Uterus (tissue), 4 donors: ENCODE measurements around the gene HID1. TPM values are rescaled to one million over a fixed set of nuclear protein-coding genes. Genes with fewer than 3 reads are reported as not detected.

Source experiments
- DNase-seq, 2 donors: peaks; one replicate each; pipeline ENCODE4 v3.0.0-alpha.2; 2019 to 2020
- H3K27ac ChIP-seq, 2 donors: fragments of 200-600 bp; sonication (generic); 1 replicate in 1 of 2; 2 replicates in 1 of 2; pipeline ENCODE4 v1.5.1; 2016 to 2018
- H3K27me3 ChIP-seq, 2 donors: fragments of 200-600 bp; sonication (generic); one replicate each; pipeline ENCODE4 v1.5.1; 2018 to 2019; ENCODE audit warnings: control low read depth in 1 of 2
- H3K36me3 ChIP-seq, 2 donors: fragments of 200-600 bp; sonication (generic); one replicate each; pipeline ENCODE4 v1.5.1; 2019; ENCODE audit warnings: control low read depth in 1 of 2
- H3K4me1 ChIP-seq, 2 donors: fragments of 200-600 bp; sonication (generic); one replicate each; pipeline ENCODE4 v1.5.1; 2018 to 2019; ENCODE audit warnings: control low read depth in 1 of 2
- H3K4me3 ChIP-seq, 2 donors: fragments of 200-600 bp; sonication (generic); 1 replicate in 1 of 2; 2 replicates in 1 of 2; pipeline ENCODE4 v1.5.1; 2018 to 2019; ENCODE audit warnings: mild to moderate bottlenecking in 1 of 2
- H3K9me3 ChIP-seq, 2 donors: fragments of 200-600 bp; sonication (generic); one replicate each; pipeline ENCODE4 v1.5.1; 2019; ENCODE audit warnings: control low read depth in 1 of 2
- POLR2A ChIP-seq, 2 donors: fragments of 450-650 bp; IDR thresholded peaks; one replicate each; pipeline ENCODE4 v1.6.1; 2016; ENCODE audit warnings: antibody characterized with exemption in 2 of 2, mild to moderate bottlenecking in 1 of 2, moderate library complexity in 1 of 2
- intact Hi-C: fragments of 100-400 bp; cut with DNase I; formaldehyde crosslinking; loops from one replicate; pipeline ENCODE4 v1.15.1; 2023; ENCODE audit warnings: low total_unique reads
- total RNA-seq, 4 donors: library from RNA; depleted of rRNA in 3 of 4; stranded (reverse); fragments of >200 nt in 3 of 4; gene quantifications; one replicate each; pipeline versions ENCODE4 v1.1.0 to v1.2.4, GENCODE V29; 2014 to 2023
- TF ChIP-seq, protein P1 (sequence below), 4 experiments: fragments of 200-600 bp in 2 of 4; fragments of 450-650 bp in 2 of 4; sonication (generic) in 2 of 4; IDR thresholded peaks; one replicate each; pipeline ENCODE4 v1.5.1; 2016 to 2019; ENCODE audit warnings: antibody characterized with exemption in 4 of 4, mild to moderate bottlenecking in 2 of 4, moderate library complexity in 1 of 4
- donor health status: DM: yes; HTN: yes; CAD: no.

HID1 gene
- total RNA-seq, 4 donors from 2014 or later: 4.4 to 46.2 (median 22.6) TPM

- DNase-seq: no peak
- Histone ChIP-seq H3K36me3 (no peaks in the 10 kb centered on the region), H3K4me1 (no peaks in the 10 kb centered on the region), H3K27me3 (peaks cover 0 to 5% of the 10 kb centered on the region in 2 donors), H3K27ac (no peak overlapping the region), H3K4me3 (no peak overlapping the region), H3K9me3 (no peaks in the 10 kb centered on the region)
- TF ChIP-seq POLR2A (IDR thresholded peaks at IDR 0.05): no peak
- TF ChIP-seq, protein P1, sequence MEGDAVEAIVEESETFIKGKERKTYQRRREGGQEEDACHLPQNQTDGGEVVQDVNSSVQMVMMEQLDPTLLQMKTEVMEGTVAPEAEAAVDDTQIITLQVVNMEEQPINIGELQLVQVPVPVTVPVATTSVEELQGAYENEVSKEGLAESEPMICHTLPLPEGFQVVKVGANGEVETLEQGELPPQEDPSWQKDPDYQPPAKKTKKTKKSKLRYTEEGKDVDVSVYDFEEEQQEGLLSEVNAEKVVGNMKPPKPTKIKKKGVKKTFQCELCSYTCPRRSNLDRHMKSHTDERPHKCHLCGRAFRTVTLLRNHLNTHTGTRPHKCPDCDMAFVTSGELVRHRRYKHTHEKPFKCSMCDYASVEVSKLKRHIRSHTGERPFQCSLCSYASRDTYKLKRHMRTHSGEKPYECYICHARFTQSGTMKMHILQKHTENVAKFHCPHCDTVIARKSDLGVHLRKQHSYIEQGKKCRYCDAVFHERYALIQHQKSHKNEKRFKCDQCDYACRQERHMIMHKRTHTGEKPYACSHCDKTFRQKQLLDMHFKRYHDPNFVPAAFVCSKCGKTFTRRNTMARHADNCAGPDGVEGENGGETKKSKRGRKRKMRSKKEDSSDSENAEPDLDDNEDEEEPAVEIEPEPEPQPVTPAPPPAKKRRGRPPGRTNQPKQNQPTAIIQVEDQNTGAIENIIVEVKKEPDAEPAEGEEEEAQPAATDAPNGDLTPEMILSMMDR (IDR thresholded peaks at IDR 0.05): no peak
- intact Hi-C loops: no loop called here
These were observed 68.9 kb downstream of the HID1 start for GRCh38 chr17:74903671-74904070.

- intact Hi-C loops: no loop called here
- Histone ChIP-seq H3K36me3 (no peaks in the 10 kb centered on the region), H3K27ac (no peak overlapping the region), H3K9me3 (no peaks in the 10 kb centered on the region), H3K4me1 (no peaks in the 10 kb centered on the region), H3K4me3 (no peak overlapping the region), H3K27me3 (peaks cover 0 to 5% of the 10 kb centered on the region in 2 donors)
- TF ChIP-seq, protein P1 (IDR thresholded peaks at IDR 0.05): no peak
- TF ChIP-seq POLR2A (IDR thresholded peaks at IDR 0.05): no peak
- no peak for DNase-seq
These were observed 69.5 kb downstream of the HID1 start for GRCh38 chr17:74903034-74903433.

DNA sequence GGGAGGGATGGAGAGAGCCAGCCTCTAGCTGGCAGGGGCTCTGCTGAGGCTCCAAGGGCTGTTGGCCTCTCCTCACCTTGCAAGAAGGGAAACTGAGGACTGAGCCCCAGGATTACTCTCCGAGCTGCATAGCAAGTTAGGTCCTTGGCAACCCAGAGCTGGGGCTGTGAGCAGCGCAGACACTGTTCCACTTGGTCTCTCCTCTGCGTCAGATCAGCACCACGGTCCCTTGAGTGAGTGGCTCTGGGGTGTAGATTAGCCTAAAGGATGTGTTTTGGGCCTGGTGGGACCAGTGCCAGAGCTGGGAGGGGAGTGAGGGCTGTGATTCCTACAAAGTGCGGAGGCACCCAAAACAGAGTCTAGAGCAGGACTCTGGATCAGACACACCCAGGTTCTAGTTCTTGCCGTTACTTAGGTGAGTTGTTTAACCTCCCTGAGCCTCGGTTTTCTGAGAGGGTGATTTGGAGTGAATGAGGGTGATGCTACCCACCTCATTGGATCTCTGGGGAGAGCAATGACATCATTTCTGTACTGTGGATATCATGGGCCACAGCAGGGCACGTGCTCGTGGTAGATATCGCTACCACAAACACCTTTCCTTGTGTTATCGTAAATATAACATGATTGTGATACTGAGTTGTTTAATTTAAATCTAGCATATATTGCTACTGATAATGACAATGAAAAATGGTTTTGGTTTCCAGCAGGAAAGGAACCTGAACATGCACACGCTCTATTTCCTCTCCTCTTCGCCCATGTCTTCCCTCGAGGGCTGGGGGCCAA, 71.0 kb downstream of the HID1 start:
- intact Hi-C loops: no loop called here
- Histone ChIP-seq H3K27me3 (peaks cover 0 to 5% of the 10 kb centered on the region in 2 donors), H3K9me3 (no peaks in the 10 kb centered on the region)

More for the DNA sequence above, 71.0 kb downstream of the HID1 start:
- H3K27ac ChIP-seq: no peak overlapping the region
- no peaks in the 10 kb centered on the region for H3K4me1 ChIP-seq
- no peaks in the 10 kb centered on the region for H3K36me3 ChIP-seq
- TF ChIP-seq, protein P1 (IDR thresholded peaks at IDR 0.05): no peak
- no peak for TF ChIP-seq POLR2A (IDR thresholded peaks at IDR 0.05)
- no peak for DNase-seq
- no peak overlapping the region for H3K4me3 ChIP-seq

Other genes with a start within 250 kb of the HID1 start
- 1 to 10 TPM in 3 of 4 donors, under 1 TPM in 1; under 0.01 to 5.0 (median 1.7) TPM for gene RAB37, start 235.5 kb downstream of the HID1 start, total RNA-seq
- 10 to 100 TPM in 3 of 4 donors, 1 to 10 TPM in 1; 3.3 to 16.9 (median 12.0) TPM for gene NHERF1, start 224.1 kb downstream of the HID1 start, total RNA-seq
- gene NAT9, start 196.4 kb downstream of the HID1 start, total RNA-seq: 10 to 100 TPM in 3 of 4 donors, 1 to 10 TPM in 1; 5.4 to 53.3 (median 33.9) TPM
- gene GRIN2C, start 112.9 kb downstream of the HID1 start, total RNA-seq: under 1 TPM in 2 of 4 donors, not detected in 2; 0.55 to 0.90 TPM
- gene FDXR, start 99.8 kb downstream of the HID1 start, total RNA-seq: 10 to 100 TPM in 1 of 4 donors, 1 to 10 TPM in 2, not detected in 1; 5.1 to 13.4 (median 7.2) TPM
- gene FADS6, start 79.1 kb downstream of the HID1 start, total RNA-seq: not detected
- gene USH1G, start 49.5 kb downstream of the HID1 start, total RNA-seq: 1 to 10 TPM in 2 of 4 donors, not detected in 2; 1.5 to 6.1 TPM
- gene OTOP2, start 48.5 kb downstream of the HID1 start, total RNA-seq: under 1 TPM in 1 of 4 donors, not detected in 3; 0.46 TPM
- not detected for gene OTOP3, start 36.9 kb downstream of the HID1 start, total RNA-seq
- gene CDR2L, start 14.9 kb upstream of the HID1 start, total RNA-seq: 10 to 100 TPM in 1 of 4 donors, 1 to 10 TPM in 3; 4.7 to 25.4 (median 6.7) TPM
- 10 to 100 TPM; 18.2 to 26.4 (median 20.8) TPM for gene MRPL58, start 39.9 kb upstream of the HID1 start, total RNA-seq
- gene ATP5PD, start 74.2 kb upstream of the HID1 start, total RNA-seq: 100 to 1,000 TPM; 117 to 282 (median 168) TPM
- 10 to 100 TPM in 2 of 4 donors, 1 to 10 TPM in 2; 2.4 to 39.0 (median 15.0) TPM for gene KCTD2, start 74.5 kb upstream of the HID1 start, total RNA-seq
- 10 to 100 TPM in 2 of 4 donors, 1 to 10 TPM in 1, not detected in 1; 4.1 to 17.5 (median 12.1) TPM for gene SLC16A5, start 115.2 kb upstream of the HID1 start, total RNA-seq
- gene ARMC7, start 137.2 kb upstream of the HID1 start, total RNA-seq: 1 to 10 TPM in 2 of 4 donors, under 1 TPM in 2; 0.29 to 9.2 (median 2.0) TPM
- 10 to 100 TPM; 30.2 to 60.0 (median 44.9) TPM for gene NT5C, start 159.0 kb upstream of the HID1 start, total RNA-seq
- gene JPT1, start 181.8 kb upstream of the HID1 start, total RNA-seq: 10 to 100 TPM in 2 of 4 donors, 1 to 10 TPM in 2; 3.6 to 46.8 (median 11.6) TPM
- gene SUMO2, start 210.2 kb upstream of the HID1 start, total RNA-seq: 100 to 1,000 TPM in 2 of 4 donors, 10 to 100 TPM in 2; 57.4 to 427 (median 102) TPM
- 100 to 1,000 TPM in 1 of 4 donors, 10 to 100 TPM in 3; 17.1 to 108 (median 39.1) TPM for gene NUP85, start 232.9 kb upstream of the HID1 start, total RNA-seq